ENCODE results near the gene KLC1.

KLC1 gene

GRCh38 chr14:103721334-103722120 lies 92.5 kb downstream of the KLC1 start:
- no peak for DNase-seq (ENCODE audit: low read depth in 2 of 2)

- no peak for DNase-seq (ENCODE audit: low read depth in 2 of 2)
Measured at GRCh38 chr14:103723748-103724081, 94.7 kb downstream of the KLC1 start.

- no peak for DNase-seq (ENCODE audit: low read depth in 2 of 2)
Measured at GRCh38 chr14:103724116-103724515, 95.1 kb downstream of the KLC1 start.

- DNase-seq (ENCODE audit: low read depth in 2 of 2), result no peak
Measured at GRCh38 chr14:103725001-103725682, 96.1 kb downstream of the KLC1 start.

GRCh38 chr14:103725739-103726395 lies 96.9 kb downstream of the KLC1 start:
- no peak for DNase-seq (ENCODE audit: low read depth in 2 of 2)

GRCh38 chr14:103726474-103726873 lies 97.5 kb downstream of the KLC1 start:
- no peak for DNase-seq (ENCODE audit: low read depth in 2 of 2)

GRCh38 chr14:103727313-103727980 lies 98.4 kb downstream of the KLC1 start:
- DNase-seq (ENCODE audit: low read depth in 2 of 2), result no peak

- no peak for DNase-seq (ENCODE audit: low read depth in 2 of 2)
Measured at GRCh38 chr14:103728141-103728540, 99.1 kb downstream of the KLC1 start.

- DNase-seq (ENCODE audit: low read depth in 2 of 2), result no peak
Measured at GRCh38 chr14:103728721-103729120, 99.7 kb downstream of the KLC1 start.

- no peak for DNase-seq (ENCODE audit: low read depth in 2 of 2)
Measured at GRCh38 chr14:103729496-103730448, 100.8 kb downstream of the KLC1 start.

- DNase-seq (ENCODE audit: low read depth in 2 of 2), result no peak
Measured at GRCh38 chr14:103730490-103731035, 101.6 kb downstream of the KLC1 start.

GRCh38 chr14:103731481-103731880 lies 102.5 kb downstream of the KLC1 start:
- DNase-seq (ENCODE audit: low read depth in 2 of 2), result no peak

GRCh38 chr14:103731916-103732867 lies 103.2 kb downstream of the KLC1 start:
- no peak for DNase-seq (ENCODE audit: low read depth in 2 of 2)

- DNase-seq (ENCODE audit: low read depth in 2 of 2), result no peak
Measured at GRCh38 chr14:103732868-103733620, 104.0 kb downstream of the KLC1 start.

- no peak for DNase-seq (ENCODE audit: low read depth in 2 of 2)
Measured at GRCh38 chr14:103733651-103734050, 104.6 kb downstream of the KLC1 start.

- no peak for DNase-seq (ENCODE audit: low read depth in 2 of 2)
Measured at GRCh38 chr14:103734081-103734888, 105.3 kb downstream of the KLC1 start.

- DNase-seq (ENCODE audit: low read depth in 2 of 2), result no peak
Measured at GRCh38 chr14:103735022-103735421, 106.0 kb downstream of the KLC1 start.

GRCh38 chr14:103735439-103735814 lies 106.4 kb downstream of the KLC1 start:
- no peak for DNase-seq (ENCODE audit: low read depth in 2 of 2)
